DMS53 (cell line): ENCODE data around the gene MT1E.
A peak's percentile ranks its signal among the peaks of the same experiment; 100 is the strongest.
"Not testable (repeated sequence)": the region's sequence is repeated elsewhere in the genome, so short reads cannot be mapped to it uniquely, and the experiment has no call there.

Experiments used
- DNase-seq: peaks from one replicate; lab custom pipeline; 2025; lab: John Stamatoyannopoulos, UW

Gene MT1E

DNA sequence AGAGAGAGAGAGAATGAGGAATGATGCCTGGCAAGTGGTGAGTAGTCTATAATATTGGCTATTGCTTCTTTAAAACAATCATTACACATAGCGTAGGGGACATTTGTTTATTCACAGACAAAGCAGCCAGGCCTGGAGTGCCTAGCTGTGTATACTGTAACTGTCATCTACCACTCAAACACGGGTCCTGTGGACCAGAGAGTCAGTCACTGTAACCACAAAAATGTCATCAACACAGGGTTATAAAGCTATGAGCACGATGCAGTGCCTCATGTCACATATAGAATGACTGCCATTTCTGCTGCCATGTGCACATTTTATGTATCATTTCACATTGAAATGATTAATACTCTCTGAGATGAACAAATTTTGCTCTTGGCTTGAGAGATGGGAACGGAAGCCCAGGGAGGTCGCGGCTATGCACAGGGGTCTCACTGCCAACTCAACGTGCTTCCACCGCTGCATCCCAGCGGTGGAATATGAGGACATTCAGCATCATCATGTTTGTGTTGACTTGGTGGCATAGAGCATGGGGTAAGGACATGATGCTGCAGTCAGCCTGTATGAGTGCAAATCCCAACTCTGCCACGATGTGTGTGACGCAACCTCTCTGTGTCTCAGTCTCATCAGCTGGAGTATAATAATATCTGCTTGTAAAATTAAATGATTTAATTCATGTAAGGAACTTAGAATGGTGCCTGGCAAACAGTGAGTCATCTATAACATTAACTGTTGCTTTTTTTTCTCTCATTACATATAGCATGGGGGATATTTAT, 47.4 kb downstream of the MT1E start:
- peak; percentile 15 for DNase-seq

- peak; percentile 24 for DNase-seq
Observed at GRCh38 chr16:56673921-56674320, 48.3 kb downstream of the MT1E start.

- DNase-seq: not testable (repeated sequence)
Observed at GRCh38 chr16:56674570-56674969, 49.0 kb downstream of the MT1E start.

- DNase-seq: peak; percentile 78
Observed at GRCh38 chr16:56675685-56676210, 50.2 kb downstream of the MT1E start.
